ENCODE measurements around the gene IL5RA.

Gene IL5RA

DNA sequence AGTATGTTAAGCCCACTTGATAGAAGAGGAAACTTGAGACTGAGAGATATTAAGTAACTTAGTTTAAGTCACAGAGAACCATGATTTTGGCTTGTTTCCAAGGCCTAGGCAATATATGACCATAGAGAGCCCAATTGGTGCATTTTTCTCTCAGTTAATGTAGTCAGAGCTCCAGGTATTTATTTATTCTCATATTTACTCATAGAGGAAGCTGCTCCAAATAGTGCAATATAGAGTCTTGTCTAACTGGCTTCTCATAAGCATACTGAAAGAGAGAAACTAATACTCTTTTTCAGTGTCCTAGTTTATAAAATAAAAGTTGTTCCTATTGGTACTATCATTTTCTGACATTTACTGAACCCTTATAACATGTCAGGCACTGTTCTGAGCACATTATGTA is 31.8 kb upstream of the IL5RA start:
- in situ Hi-C loops (cut with HindIII; ENCODE audit: low sequenced_read_pairs): no loop called here
- DNase-seq (ENCODE audit: low read depth): no peak
- TF ChIP-seq, protein P1, sequence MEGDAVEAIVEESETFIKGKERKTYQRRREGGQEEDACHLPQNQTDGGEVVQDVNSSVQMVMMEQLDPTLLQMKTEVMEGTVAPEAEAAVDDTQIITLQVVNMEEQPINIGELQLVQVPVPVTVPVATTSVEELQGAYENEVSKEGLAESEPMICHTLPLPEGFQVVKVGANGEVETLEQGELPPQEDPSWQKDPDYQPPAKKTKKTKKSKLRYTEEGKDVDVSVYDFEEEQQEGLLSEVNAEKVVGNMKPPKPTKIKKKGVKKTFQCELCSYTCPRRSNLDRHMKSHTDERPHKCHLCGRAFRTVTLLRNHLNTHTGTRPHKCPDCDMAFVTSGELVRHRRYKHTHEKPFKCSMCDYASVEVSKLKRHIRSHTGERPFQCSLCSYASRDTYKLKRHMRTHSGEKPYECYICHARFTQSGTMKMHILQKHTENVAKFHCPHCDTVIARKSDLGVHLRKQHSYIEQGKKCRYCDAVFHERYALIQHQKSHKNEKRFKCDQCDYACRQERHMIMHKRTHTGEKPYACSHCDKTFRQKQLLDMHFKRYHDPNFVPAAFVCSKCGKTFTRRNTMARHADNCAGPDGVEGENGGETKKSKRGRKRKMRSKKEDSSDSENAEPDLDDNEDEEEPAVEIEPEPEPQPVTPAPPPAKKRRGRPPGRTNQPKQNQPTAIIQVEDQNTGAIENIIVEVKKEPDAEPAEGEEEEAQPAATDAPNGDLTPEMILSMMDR (IDR thresholded peaks at IDR 0.05; ENCODE audit: low read depth, low read length, missing control alignments): no peak
- H3K4me3 ChIP-seq (ENCODE audit: low read depth, low read length): no peak overlapping the region

- no peak overlapping the region for H3K4me3 ChIP-seq (ENCODE audit: low read depth, low read length)
- no peak for DNase-seq (ENCODE audit: low read depth)
- in situ Hi-C loops (cut with HindIII; ENCODE audit: low sequenced_read_pairs): no loop called here
- TF ChIP-seq, protein P1 (IDR thresholded peaks at IDR 0.05; ENCODE audit: low read depth, low read length, missing control alignments): no peak
These were observed 27.4 kb upstream of the IL5RA start for GRCh38 chr3:3137526-3137925.

DNA sequence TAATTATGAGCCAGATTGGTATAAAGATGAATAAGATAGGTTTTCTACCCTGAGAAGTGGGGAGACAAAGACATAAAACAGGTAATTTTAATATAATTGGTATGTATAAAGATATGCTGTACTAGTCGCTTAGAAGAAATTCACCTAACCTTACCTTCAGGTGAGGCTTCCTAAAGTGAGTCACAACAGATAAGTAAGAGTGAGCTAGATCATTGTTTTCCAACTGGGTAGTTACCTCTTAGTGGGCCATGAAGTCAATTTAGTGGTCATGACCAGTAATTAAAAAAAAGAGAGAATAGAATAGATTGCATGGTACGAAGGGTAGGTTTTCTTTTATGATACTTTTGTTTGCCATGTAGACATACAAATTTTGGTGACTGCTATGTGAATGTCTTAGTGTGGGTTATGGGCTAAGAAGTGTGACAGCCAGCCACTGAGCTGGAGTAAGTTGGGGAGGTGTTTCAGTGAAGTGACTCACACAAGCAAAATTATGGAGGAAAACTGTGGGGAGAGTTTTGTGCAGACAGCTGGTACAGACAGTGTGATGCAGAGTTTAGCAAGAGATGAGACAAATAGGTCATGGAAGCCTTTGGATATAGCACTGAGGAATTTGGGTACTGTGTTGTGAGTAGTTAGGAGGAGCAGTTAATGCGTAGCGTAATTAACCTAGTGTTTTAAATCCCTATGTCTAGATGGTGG is 24.7 kb upstream of the IL5RA start:
- no peak for DNase-seq (ENCODE audit: low read depth)
- in situ Hi-C loops (cut with HindIII; ENCODE audit: low sequenced_read_pairs): no loop called here
- TF ChIP-seq, protein P1 (IDR thresholded peaks at IDR 0.05; ENCODE audit: low read depth, low read length, missing control alignments): no peak
- no peak overlapping the region for H3K4me3 ChIP-seq (ENCODE audit: low read depth, low read length)

DNA sequence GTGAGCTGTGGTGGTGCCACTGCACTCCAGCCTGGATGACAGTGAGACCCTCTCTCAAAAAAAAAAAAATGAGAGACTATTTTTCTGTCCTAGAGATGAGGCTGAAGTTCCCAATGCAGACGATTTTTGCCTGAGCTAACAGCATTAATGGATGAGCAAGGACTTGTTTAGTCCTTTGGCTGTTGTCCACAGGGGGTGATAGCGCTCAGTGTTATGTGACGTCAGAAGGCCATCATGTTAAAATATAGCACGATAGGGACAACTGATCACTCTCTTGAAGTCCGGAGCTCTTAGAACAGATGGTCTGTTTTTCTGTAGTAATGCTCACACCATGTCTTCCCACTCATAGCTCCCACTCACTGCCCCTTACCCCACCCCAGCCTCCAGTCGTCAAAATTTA is 23.3 kb upstream of the IL5RA start:
- in situ Hi-C loops (cut with HindIII; ENCODE audit: low sequenced_read_pairs): no loop called here
- TF ChIP-seq, protein P1 (IDR thresholded peaks at IDR 0.05; ENCODE audit: low read depth, low read length, missing control alignments): no peak
- no peak for DNase-seq (ENCODE audit: low read depth)
- no peak overlapping the region for H3K4me3 ChIP-seq (ENCODE audit: low read depth, low read length)

- TF ChIP-seq, protein P1 (IDR thresholded peaks at IDR 0.05; ENCODE audit: low read depth, low read length, missing control alignments): no peak
- DNase-seq (ENCODE audit: low read depth): no peak
- H3K4me3 ChIP-seq (ENCODE audit: low read depth, low read length): no peak overlapping the region
- in situ Hi-C loops (cut with HindIII; ENCODE audit: low sequenced_read_pairs): no loop called here
These were observed 19.4 kb upstream of the IL5RA start for GRCh38 chr3:3129579-3129978.

GRCh38 chr3:3127432-3128010 is 17.3 kb upstream of the IL5RA start:
- TF ChIP-seq, protein P1 (IDR thresholded peaks at IDR 0.05; ENCODE audit: low read depth, low read length, missing control alignments): no peak
- in situ Hi-C loops (cut with HindIII; ENCODE audit: low sequenced_read_pairs): no loop called here
- H3K4me3 ChIP-seq (ENCODE audit: low read depth, low read length): peak overlapping the region; percentile 90
- DNase-seq (ENCODE audit: low read depth): no peak
